ENCODE measurements around the gene NCBP2.

DNA sequence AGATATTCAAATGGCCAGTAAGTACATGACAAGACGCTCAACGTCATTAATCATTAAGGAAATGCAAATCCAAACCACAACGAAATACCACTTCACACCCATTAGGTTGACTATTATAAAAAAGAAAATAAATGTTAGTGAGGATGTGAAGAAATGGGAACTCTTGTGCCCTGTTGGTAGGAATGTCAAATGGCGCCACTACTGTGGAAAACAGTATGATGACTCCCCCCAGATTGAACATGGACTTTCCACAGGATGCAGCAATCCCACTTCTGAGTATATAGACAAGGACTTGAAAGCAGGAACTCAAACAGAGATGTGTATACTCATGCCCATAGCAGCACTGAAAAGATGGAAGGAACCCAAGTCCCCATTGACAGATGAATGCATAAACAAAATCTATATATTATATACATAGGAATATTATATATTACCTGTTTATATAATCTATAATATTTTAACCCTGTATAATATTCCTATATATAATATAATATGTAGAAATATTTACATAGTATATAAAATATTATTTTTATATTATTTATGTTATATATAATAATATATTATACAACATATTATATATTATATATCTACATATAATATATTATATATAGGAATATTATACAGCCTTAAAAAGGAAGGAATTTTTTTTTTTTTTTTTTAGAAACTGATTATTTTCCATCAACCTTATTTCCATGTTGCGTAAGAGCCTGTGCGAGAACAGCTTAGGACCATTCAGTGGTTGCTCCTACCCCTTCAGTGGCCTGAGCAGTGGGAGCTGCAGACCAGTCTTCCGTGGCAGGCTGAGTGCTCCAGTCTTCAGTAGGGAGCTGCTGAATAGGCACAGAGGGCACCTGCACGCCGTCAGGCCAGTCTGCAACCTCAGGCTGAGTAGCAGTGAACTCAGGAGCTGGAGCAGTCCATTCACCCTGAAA, 43.9 kb upstream of the NCBP2 start:
- TF ChIP-seq, protein P1, sequence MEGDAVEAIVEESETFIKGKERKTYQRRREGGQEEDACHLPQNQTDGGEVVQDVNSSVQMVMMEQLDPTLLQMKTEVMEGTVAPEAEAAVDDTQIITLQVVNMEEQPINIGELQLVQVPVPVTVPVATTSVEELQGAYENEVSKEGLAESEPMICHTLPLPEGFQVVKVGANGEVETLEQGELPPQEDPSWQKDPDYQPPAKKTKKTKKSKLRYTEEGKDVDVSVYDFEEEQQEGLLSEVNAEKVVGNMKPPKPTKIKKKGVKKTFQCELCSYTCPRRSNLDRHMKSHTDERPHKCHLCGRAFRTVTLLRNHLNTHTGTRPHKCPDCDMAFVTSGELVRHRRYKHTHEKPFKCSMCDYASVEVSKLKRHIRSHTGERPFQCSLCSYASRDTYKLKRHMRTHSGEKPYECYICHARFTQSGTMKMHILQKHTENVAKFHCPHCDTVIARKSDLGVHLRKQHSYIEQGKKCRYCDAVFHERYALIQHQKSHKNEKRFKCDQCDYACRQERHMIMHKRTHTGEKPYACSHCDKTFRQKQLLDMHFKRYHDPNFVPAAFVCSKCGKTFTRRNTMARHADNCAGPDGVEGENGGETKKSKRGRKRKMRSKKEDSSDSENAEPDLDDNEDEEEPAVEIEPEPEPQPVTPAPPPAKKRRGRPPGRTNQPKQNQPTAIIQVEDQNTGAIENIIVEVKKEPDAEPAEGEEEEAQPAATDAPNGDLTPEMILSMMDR (IDR thresholded peaks at IDR 0.05; ENCODE audit: extremely low read depth in 1 of 2, insufficient read depth in 1 of 2, low read depth in 1 of 2, low read length in 2 of 2): no peak
- TF ChIP-seq, protein P2, sequence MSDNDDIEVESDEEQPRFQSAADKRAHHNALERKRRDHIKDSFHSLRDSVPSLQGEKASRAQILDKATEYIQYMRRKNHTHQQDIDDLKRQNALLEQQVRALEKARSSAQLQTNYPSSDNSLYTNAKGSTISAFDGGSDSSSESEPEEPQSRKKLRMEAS (IDR thresholded peaks at IDR 0.05; ENCODE audit: insufficient read depth, insufficient read length): no peak
- TF ChIP-seq POLR2AphosphoS5 (IDR thresholded peaks at IDR 0.05; ENCODE audit: insufficient read depth, low read depth, low read length) (no peak), POLR2A (IDR thresholded peaks at IDR 0.05; ENCODE audit: low read depth, low read length) (no peak), EZH2 (IDR thresholded peaks at IDR 0.05; ENCODE audit: borderline replicate concordance, low read depth, low read length, severe bottlenecking) (no peak), FOS (IDR thresholded peaks at IDR 0.05; ENCODE audit: borderline replicate concordance, insufficient read depth, low read length) (no peak)

All from endothelial cell of umbilical vein (primary cell).